HG02938 (cell line): Measurements from ENCODE around the gene ARL5A.
"Not testable (repeated sequence)": the region's sequence is repeated elsewhere in the genome, so short reads cannot be mapped to it uniquely, and the experiment has no call there.

ENCODE experiments used
- ATAC-seq: cut with Tn5 transposase; IDR thresholded peaks from one replicate; pipeline ENCODE4 v1.9.1; 2021; ENCODE audit warnings: mild to moderate bottlenecking, moderate library complexity; ENCODE audit not compliant: unreplicated experiment

Gene ARL5A

DNA sequence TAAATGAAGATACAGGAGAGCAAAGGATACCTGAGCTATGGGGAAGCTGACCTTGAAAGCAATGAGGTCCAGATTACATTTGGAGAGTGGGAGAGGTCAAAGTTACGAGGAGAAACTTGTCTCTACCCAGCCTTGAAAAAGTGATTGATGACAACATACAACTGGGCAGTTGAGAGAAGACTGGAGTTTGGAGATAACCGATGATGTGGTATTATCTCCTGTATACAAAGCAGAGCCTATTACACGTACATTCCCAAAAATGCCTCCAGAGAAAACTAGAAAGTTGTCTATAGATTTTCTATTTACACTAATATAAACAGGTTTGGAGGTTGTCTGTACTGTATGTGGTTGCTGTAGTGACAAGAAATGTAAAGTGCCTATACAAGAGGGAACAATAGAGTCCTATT is 28.3 kb downstream of the ARL5A start:
- ATAC-seq, result no peak

DNA sequence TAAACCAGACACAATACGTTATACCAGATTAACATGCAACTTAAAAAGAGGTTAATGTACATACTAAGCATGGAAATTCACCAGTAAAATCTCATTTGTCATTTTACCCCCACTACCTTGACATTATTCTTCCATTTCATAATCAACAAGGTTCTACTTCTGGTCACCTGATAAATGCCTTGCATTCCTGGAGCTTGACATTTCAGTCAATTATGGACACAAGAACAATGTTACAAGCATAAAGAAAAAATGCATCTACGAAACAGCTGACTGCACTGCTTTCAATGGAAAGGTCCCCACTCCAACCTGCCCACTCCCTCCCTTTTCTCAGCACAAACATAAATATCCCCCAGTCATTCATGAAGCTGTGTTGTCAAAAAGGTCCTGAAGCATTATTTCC is 31.4 kb downstream of the ARL5A start:
- no peak for ATAC-seq

DNA sequence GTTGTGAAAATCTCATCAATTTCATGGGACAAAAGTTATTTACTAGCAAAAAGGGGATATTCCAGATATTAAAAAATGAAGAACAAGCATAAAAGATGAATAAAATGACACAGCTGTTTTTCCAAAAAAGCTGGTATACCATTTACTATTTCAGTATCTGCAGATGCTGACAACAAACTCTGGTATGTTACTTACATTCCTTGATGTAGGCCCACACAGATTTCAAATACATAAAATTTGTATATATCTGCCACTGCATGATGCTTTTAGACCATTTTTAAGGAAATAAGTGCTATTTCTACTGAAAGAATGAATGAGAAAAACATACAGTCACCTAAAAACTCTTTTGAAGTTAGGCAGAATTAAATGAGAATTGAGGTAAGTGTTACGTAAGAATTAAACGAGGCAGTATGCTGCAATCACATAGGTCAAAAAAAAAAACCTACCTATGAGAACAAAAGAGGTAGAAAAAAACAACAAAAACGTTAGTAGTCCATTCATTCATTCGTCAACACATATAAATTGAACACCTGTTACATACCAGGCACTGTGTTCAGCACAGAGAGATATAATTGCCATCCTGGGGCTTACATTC is 32.5 kb downstream of the ARL5A start:
- ATAC-seq, result no peak

DNA sequence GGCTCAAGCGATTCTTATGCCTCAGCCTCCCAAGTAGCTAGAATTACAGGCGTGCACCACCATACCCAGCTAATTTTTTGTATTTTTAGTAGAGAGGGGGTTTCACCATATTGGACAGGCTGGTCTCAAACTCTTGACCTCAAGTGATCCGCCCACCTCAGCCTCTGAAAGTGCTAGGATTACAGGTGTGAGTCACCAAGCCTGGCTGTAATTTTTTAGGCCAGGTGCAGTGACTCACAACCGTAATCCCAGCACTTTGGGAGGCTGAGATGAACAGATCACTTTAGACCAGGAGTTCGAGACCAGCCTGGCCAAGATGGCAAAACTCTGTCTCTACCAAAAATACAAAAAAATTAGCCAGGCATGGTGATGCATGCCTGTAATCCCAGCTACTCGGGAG is 33.8 kb downstream of the ARL5A start:
- not testable (repeated sequence) for ATAC-seq

DNA sequence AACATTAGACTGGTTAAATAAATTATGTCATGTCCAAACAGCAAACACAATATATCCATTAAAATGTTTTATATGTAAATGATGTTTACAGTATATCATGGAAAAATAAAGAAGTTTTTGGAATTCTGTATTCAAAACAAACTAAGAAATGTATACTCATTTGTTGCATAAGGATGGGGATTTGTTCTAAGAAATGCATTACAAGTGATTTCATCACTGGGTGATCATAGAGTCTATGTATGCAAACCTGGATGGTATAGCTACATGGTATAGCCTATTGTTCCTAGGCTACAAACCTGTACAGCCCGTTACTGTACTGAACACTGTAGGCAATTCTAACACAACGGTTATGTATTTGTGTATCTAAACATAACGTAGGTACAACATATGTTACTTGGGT is 35.1 kb downstream of the ARL5A start:
- ATAC-seq, result no peak

DNA sequence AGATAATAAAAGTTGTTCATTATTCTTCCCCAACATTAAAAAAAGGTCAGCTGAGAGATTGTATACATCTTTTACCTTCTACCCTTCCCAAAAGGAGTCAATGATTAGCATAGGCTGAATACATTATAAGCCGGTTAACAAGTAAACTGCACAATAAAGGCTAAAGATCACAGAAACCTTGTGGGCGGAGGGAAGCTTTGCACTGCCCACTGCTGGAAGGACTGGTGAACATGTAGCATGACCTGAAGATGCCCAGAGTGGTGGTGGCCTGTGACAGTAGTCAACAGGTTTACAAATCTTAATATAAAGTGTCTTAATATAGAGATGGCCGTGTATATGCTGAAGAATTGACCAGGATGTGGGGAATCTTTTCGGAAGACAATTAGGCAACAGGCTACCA is 35.6 kb downstream of the ARL5A start:
- no peak for ATAC-seq

DNA sequence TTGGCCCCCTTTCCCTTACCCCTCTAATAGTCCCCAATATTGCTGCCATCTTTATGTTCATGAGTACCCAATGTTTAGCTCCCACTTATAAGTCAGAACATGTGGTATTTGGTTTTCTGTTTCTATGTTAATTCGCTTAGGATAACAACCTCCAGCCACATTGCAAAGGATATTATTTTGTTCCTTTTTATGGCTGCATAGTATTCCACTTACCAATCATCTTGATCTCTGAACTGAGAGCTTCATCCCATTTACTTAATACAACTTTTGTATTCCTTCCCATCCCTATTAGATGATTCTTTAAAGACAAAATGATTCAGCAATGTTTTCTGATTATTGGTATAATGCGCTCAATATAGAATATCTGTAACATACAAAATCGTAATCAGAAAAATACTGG is 36.7 kb downstream of the ARL5A start:
- no peak for ATAC-seq

DNA sequence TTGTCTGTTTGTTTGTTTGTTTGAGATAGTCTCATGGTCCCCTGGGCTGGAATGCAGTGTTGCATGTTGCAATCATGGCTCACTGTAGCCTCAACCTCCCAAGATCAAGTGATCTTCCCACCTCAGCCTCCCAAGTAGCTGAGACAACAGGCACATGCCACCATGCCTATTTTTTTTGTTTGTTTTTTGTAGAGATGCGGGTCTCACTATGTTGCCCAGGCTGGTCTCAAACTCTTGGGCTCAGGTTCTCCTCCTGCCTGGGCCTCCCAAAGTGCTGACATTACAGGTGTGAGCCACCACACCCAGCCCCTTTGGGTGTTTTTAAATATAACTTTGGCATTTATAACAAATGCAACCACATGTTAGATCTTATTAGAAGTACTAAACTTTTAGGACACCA is 37.5 kb downstream of the ARL5A start:
- ATAC-seq, result no peak

DNA sequence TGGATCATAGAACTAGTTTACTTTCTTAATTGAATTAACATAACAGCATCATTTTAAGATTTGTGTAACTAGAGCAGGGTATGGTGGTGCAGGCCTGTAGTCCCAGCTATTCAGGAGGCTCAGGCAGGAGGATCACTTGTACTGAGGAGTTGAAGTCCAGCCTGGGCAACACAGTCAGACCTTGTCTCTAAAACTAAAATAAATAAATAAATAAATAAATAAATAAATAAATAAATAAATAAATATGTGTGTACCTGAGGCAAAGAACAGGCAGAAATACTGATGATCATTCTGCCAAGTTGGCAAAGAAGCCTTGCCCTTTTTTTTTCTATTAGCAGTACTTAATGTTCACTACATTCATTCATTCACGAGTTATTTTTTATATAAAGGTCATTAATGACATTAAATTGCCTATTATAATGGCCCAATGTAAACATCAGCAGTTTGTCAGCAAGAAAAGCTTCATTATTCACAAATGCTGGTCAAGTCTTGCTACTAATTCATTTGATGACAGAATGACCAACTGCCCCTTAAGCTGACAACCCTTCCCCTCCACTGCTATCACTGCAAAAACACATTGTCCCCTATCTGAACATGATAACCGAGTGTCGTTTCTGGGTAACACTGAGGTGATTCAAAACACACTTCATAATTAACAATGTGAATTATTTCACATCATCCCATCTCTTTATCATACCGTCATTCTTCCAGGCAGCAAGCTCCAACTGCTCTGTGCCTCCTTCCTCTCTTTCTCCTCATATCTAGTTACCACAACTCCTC is 39.0 kb downstream of the ARL5A start:
- no peak for ATAC-seq

DNA sequence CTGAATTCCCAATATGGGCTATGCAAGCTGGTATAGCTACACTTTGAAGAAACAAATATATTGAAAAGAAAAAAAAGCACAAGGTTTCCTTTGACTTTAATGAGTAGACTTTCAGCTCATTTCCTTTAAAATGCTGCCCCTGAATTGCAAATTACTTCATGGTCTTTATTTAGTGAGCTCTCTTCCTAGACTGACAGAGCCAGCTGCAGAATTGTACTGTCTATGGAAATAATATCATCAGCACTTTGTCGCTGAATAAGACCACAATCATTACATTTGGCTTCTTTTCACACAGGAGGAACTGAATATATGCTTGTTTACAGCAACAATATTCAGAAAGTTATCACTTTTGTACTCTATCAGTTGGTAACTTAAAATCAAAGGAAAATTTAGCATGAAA is 41.7 kb downstream of the ARL5A start:
- no peak for ATAC-seq

DNA sequence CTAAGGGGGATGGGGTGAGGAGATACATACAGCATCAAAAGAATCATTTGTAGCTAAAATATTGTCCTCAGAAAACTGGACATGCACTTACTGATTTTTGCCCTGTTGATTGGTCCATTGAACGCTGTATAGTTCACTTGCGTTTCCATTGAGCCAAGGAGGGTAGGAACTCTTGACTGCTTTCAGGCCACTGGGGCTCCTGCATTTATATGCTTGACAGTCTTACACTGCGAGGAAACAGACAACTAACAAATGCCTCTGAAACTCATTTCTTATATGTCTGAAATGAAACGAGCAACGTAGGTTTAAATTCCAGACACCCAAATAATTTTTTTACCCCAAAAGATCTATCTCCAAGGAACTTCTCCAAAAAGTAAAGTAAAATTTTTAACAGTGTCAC is 42.1 kb downstream of the ARL5A start:
- ATAC-seq, result no peak

DNA sequence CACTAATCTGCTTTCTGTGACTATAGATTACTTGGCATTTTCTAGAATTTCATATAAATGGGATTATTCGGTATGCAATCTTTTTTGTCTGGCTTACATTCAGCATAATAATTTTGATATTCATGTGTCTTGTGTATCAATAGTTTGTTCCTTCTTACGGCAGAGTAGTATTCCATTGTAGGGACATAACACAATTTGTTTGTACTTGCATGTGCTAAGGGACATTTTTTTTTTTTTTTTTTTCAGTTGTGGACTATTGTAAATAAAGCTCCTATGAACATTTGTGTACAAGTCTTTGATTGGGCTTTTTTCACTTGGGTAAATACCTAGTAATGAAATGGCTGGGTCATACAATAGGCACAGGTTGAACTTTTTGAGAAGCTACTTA is 45.1 kb downstream of the ARL5A start:
- ATAC-seq, result no peak

DNA sequence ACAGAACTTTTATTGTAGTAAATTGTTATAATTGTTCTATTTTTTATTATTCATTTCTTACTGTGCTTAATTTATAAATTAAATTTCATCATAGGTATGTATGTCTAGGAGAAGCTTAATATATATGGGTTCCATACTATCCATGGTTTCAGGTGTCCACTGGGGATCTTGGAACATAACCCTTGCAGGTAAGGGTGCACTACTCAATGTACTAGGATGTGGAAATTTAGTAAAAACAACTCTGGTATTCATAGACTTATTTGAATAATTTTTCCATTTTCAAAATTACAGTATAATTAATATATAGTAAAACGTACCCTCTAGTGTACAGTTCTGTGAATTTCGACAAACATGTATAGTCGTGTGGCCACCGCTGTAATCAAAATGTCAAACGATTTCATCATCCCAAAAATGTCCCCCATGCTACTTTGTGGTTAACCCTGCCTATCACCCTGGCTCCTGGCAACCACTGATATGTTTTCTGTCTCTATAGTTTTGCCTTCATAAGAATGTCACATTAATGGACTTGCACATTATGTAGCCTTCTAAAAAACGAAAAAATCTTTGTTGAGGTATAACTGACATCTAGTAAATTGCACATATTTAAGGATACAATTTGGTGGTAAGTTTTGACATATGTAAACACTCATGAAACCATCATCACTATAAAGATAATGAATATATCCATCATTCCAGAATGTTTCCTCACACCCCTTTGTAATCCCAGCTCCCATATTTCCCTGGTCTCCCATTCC is 45.7 kb downstream of the ARL5A start:
- no peak for ATAC-seq

DNA sequence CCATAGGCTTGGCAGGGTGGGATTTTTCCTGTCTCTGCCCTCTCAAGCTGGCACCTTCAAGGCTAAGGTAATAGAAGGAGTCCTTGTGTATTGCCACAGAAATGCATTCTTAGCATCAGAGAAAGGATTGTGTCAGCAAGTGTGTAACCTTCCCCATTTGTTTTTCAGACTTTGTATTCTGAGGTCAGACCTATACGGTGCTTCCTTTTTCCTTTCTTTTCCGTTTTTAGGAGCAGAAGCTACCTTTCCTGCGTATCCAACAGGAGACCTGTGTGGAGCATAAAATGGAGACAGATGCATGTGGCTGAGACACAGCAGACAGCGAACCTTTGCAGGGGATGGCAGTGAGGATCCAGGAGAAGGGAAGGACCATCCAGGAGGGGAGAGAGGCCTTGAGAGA is 46.6 kb downstream of the ARL5A start:
- no peak for ATAC-seq

DNA sequence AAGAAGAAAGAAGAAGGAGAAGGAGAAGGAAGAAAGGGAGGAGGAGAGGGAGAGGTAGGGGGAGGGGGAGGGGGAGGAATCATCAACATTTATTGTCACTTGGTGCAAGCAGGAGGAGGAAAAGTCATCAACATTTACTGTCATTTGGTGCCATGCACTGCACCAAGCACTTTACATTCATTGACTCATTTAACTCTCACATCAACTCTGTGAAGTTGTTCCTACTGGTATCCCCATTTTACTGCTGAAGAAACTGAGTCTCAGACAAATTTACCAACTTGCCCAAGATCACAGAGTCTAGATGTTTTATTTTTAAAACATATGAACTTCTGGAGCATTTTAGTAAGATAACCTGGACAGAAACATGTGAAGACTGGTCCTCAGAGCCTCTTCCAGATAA is 47.3 kb downstream of the ARL5A start:
- no peak for ATAC-seq

DNA sequence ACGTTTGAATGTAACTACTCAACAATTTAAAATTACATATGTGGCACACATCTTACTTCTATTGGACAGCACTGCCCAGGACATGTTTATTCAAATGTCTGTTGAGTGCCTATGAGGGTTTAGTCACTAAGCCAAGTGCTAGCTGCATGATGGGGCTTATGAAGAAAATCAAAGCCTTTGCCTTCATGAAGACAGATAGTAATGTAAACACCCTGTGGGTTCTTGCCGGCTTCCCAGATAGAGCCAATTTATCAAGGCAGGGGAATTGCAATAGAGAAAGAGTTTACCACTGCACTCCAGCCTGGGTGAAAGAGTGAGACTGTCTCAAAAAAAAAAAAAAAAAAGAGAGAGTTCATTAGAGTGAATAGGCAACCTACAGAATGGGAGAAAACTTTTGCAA is 50.3 kb downstream of the ARL5A start:
- no peak for ATAC-seq

DNA sequence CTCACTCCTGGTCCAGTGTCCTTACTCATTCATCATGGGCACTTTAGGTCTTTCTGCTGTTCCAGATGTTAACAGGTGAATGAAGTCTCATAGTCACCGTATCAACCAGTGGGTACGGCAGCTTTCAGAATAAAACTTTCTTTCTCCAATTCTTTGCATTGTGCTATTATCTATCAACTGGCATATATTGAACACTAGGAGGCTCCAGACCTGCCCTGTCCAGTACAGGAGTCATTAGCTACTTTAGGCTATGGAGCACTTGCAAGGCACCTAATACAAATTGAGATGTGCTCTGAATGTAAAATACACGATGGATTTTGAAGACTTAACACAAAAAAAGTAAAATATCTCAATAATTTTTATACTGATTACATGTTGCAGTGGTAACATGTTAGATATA is 50.7 kb downstream of the ARL5A start:
- ATAC-seq, result no peak

DNA sequence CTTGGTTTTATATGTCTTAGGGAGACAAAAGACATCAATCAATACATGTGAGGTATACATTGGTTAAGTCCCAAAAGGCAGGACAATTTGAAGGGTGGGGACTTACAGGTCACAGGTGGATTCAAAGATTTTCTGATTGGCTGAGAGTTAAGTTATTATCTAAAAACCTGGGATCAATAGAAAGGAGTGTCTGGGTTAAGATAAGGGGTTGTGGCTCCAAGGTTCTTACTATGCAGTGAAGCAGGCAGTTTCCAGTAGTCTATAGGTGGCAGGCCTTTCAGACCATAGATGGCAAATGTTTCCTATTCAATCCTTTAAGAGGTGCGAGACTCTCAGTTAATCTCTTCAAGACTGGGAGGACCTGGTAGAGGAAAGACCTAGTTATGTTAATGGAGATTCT is 51.9 kb downstream of the ARL5A start:
- ATAC-seq, result no peak

DNA sequence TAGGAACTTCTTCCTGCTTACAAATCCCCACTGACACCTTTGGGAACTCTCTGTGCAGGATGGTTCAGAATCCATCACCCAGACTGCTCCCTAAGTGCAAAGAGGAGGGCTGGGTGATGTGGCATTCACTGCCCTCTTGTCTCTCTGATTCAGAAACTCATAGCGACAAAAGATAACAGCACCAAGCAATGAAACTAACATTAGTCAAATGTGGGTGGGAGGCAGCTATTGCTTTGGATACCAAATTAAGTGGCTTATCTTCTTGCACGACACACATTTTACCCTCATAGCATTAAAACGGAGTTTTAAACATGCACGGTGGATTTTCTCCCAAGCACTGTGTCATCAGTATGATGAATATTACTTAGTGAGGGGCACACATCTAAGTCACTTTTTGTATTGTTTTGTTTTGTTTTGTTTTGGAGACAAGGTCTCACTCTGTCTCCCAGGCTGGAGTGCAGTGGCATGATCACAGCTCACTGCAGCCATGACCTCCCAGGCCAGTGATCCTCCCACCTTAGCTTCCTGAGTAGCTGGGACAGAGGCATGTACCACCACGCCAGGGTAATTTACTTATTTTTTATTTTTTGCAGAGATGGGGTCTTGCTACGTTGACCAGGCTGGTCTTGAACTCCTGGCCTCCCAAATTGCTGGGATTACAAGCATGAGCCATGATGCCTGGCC is 53.0 kb downstream of the ARL5A start:
- ATAC-seq, result no peak

DNA sequence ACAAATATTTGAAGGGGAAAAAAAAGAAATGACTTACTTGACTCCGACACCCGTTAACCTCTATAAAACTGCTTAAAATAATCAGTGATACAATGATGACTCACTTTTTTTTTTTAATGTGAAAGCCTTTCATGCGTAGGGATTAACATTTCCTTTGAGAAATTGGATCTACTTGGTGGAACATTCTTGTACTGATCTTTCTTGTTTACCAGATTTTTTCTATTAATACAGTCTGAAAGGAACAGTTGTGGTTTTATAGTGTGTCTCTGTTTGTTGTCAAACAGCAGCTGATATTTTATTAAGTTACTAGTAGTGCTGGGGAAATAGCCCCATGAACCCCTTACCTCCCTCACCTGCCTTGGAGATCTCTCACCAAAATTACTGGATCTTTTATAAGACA is 53.7 kb downstream of the ARL5A start:
- ATAC-seq, result no peak

DNA sequence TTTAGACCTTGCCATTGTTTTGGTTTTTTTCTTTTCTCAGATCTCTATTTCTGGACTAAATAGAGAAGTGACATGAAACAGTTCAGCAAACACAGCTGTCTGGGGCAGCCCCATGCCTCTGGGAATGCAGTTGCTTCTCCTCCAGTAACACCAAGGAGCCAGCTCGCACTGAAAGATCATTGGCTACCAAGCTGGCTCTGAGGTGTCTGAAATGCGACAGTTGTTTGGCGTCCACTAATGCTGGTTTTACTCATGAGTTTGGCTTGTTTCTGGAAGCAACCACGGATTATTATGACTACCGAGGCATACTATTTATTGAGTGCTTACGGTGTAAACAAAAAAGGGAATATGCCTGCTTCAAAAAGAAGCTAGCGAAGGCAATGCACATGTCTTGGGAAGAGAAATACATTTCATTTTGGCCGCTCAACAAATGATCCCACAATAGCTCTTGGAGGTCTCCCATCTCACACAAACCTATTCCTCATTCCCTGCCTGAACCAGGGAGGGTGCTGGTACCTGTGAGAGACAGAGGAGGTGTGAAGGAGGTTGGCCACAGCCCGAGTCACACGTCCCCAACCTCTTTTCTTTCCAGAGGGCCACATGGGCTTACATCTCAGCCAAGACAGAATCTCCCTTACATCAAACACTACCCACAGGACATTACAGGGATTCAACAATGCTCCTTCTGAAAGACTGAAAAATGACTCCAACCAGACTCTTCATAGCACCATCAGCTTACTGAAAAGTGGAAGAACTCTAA is 56.4 kb downstream of the ARL5A start:
- ATAC-seq, result peak; percentile 95
